DOHH2 (cell line): Measurements from ENCODE around the gene AUTS2.

Experiments used
- H3F3A ChIP-seq: fragments of 200-600 bp; sonication (generic), shearing (Covaris generic); 2 replicates; pipeline ENCODE4 v1.6.0; 2016; ENCODE audit warnings: antibody characterized with exemption, mild to moderate bottlenecking; ENCODE audit not compliant: control insufficient read depth, insufficient read depth
- H3K27ac ChIP-seq: fragments of 200-600 bp; sonication (generic); 2 replicates; pipeline ENCODE4 v1.5.1; 2014; ENCODE audit warnings: low read depth, mild to moderate bottlenecking, low read length, moderate library complexity
- H3K27me3 ChIP-seq: fragments of 200-600 bp; sonication (generic); 2 replicates; pipeline ENCODE4 v1.6.1; 2014; ENCODE audit warnings: mild to moderate bottlenecking, low read length, mixed read lengths; ENCODE audit not compliant: control insufficient read depth
- H3K36me3 ChIP-seq: fragments of 200-600 bp; sonication (generic); 2 replicates; pipeline ENCODE4 v1.6.1; 2014; ENCODE audit warnings: mild to moderate bottlenecking, low read length, moderate library complexity, mixed read lengths; ENCODE audit not compliant: control insufficient read depth
- H3K4me1 ChIP-seq: fragments of 200-600 bp; sonication (generic); 2 replicates; pipeline ENCODE4 v1.6.1; 2014; ENCODE audit warnings: mild to moderate bottlenecking, low read length, mixed read lengths; ENCODE audit not compliant: control insufficient read depth
- H3K4me2 ChIP-seq: fragments of 200-600 bp; sonication (generic); 2 replicates; pipeline ENCODE4 v1.6.0; 2014; ENCODE audit warnings: mild to moderate bottlenecking, low read length, moderate library complexity
- H3K4me3 ChIP-seq: fragments of 200-600 bp; sonication (generic); 2 replicates; pipeline ENCODE4 v1.5.1; 2014; ENCODE audit warnings: mild to moderate bottlenecking, low read length, mixed read lengths
- H3K79me2 ChIP-seq: fragments of 200-600 bp; sonication (generic); 2 replicates; pipeline ENCODE4 v1.6.1; 2014; ENCODE audit warnings: mild to moderate bottlenecking, low read length, mixed read lengths; ENCODE audit not compliant: control insufficient read depth
- H3K9me2 ChIP-seq: fragments of 200-600 bp; sonication (generic); replicated peaks from 2 replicates; pipeline ENCODE4 v1.6.1; 2014; ENCODE audit warnings: mild to moderate bottlenecking, low read length, mixed read lengths; ENCODE audit not compliant: control insufficient read depth
- H3K9me3 ChIP-seq: fragments of 200-600 bp; sonication (generic); 2 replicates; pipeline ENCODE4 v1.6.1; 2014; ENCODE audit warnings: antibody characterized with exemption, low read length, mixed read lengths; ENCODE audit not compliant: control insufficient read depth, insufficient read depth
- H4K20me1 ChIP-seq: fragments of 200-600 bp; sonication (generic); 2 replicates; pipeline ENCODE4 v1.6.0; 2014; ENCODE audit warnings: low read depth, mild to moderate bottlenecking, antibody characterized with exemption, low read length, moderate library complexity; ENCODE audit not compliant: control insufficient read depth, insufficient read depth
- EZH2phosphoT487 ChIP-seq: fragments of 200-600 bp; sonication (generic); IDR thresholded peaks from 2 replicates; pipeline ENCODE4 v1.6.1; 2017; ENCODE audit warnings: borderline replicate concordance, mild to moderate bottlenecking, antibody characterized with exemption, low read length, moderate library complexity, mixed read lengths
- TF ChIP-seq, protein P1 (sequence below): fragments of 200-600 bp; sonication (generic); IDR thresholded peaks from one replicate; pipeline ENCODE4 v1.5.1; 2014; ENCODE audit warnings: antibody characterized with exemption, mild to moderate bottlenecking, low read depth, low read length; ENCODE audit not compliant: poor library complexity, severe bottlenecking

Gene AUTS2

DNA sequence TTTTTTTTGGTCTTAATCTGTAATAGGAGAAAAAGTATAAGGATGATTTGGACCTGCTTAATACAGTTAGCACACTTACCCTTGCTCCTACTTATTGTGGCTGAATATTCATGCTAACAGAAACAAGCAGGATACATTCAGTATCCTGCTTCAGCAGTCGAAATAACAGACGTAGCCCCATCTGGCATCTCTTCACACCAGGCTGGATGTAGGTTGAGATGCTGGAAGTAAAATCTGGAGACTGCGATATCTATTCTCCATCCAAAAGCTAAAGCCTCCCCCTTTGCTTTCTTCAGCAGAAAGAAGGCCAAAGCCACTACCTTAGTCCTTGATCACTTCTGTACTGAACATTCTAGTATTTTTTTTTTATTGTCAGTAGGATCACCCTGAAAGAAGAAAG is 537.4 kb downstream of the AUTS2 start:
- Histone ChIP-seq H3F3A (no peaks in the 10 kb centered on the region), H3K9me2 (no peaks in the 10 kb centered on the region), H3K27ac (no peak overlapping the region), H4K20me1 (no peaks in the 10 kb centered on the region), H3K79me2 (no peaks in the 10 kb centered on the region), H3K4me3 (no peak overlapping the region), H3K4me2 (no peak overlapping the region), H3K4me1 (no peaks in the 10 kb centered on the region), H3K27me3 (no peaks in the 10 kb centered on the region), H3K9me3 (no peaks in the 10 kb centered on the region), H3K36me3 (no peaks in the 10 kb centered on the region)
- TF ChIP-seq, protein P1, sequence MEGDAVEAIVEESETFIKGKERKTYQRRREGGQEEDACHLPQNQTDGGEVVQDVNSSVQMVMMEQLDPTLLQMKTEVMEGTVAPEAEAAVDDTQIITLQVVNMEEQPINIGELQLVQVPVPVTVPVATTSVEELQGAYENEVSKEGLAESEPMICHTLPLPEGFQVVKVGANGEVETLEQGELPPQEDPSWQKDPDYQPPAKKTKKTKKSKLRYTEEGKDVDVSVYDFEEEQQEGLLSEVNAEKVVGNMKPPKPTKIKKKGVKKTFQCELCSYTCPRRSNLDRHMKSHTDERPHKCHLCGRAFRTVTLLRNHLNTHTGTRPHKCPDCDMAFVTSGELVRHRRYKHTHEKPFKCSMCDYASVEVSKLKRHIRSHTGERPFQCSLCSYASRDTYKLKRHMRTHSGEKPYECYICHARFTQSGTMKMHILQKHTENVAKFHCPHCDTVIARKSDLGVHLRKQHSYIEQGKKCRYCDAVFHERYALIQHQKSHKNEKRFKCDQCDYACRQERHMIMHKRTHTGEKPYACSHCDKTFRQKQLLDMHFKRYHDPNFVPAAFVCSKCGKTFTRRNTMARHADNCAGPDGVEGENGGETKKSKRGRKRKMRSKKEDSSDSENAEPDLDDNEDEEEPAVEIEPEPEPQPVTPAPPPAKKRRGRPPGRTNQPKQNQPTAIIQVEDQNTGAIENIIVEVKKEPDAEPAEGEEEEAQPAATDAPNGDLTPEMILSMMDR: no peak
- TF ChIP-seq EZH2phosphoT487: no peak

DNA sequence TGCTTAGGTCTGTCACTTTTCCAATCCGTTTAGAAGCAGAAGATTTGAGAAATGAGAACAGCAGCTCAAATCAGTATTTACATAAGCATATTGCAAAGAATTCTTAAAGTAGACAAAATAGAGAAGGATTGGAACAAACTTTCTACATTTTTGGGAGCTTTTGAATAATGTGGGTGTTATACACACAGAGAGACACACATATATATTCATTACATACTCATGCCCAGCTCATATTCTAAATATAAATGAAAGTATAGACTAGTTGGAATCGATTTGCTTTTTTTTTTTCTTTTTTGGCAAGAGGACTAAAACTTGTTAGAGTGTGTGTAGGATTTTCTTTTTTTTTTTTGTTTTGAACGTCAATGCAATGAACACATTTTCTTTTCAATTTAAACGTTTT is 538.9 kb downstream of the AUTS2 start:
- no peaks in the 10 kb centered on the region for H3K9me2 ChIP-seq
- no peak overlapping the region for H3K4me3 ChIP-seq
- H3K4me1 ChIP-seq: no peaks in the 10 kb centered on the region
- H3K27me3 ChIP-seq: no peaks in the 10 kb centered on the region
- TF ChIP-seq, protein P1: no peak
- TF ChIP-seq EZH2phosphoT487: no peak
- H3K79me2 ChIP-seq: no peaks in the 10 kb centered on the region
- no peaks in the 10 kb centered on the region for H3K9me3 ChIP-seq
- no peak overlapping the region for H3K27ac ChIP-seq
- H3F3A ChIP-seq: no peaks in the 10 kb centered on the region
- H4K20me1 ChIP-seq: no peaks in the 10 kb centered on the region
- no peaks in the 10 kb centered on the region for H3K36me3 ChIP-seq
- H3K4me2 ChIP-seq: no peak overlapping the region

DNA sequence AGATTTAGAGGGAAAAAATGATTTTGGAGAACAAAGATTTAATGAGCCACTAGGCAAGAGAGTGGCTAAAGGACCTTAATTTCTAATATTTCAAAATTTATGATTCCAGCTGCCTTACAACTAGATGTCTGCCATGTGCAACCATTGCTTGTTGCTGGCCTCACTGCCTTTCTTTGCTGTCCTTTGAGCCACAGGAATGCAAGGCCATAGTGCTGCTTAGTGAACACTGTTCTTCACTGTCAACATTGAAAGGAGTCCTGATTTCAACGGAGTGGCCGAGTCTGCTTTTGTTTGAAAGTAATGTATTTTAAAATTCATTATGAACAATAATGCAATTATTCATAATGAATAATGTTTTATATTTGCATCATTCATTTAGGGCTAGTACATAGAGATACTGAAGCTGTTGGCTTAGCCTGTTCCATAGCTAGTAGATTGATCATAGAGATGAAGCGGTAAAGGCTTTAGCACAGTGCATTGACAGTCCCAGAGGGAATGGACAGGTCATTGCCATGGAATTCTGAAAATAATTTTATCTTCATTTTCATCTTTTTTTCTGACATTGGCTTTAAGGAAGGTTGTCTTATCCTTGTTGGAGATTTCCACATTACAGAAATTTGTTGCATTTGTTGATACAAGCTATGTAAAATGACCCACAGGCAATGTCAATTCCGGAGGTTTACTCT is 544.1 kb downstream of the AUTS2 start:
- H3K4me2 ChIP-seq: no peak overlapping the region
- H3K36me3 ChIP-seq: no peaks in the 10 kb centered on the region
- H3K79me2 ChIP-seq: no peaks in the 10 kb centered on the region
- no peaks in the 10 kb centered on the region for H3K9me3 ChIP-seq
- H4K20me1 ChIP-seq: no peaks in the 10 kb centered on the region
- H3K27me3 ChIP-seq: no peaks in the 10 kb centered on the region
- H3K4me1 ChIP-seq: no peaks in the 10 kb centered on the region
- no peaks in the 10 kb centered on the region for H3F3A ChIP-seq
- H3K9me2 ChIP-seq: no peaks in the 10 kb centered on the region
- TF ChIP-seq, protein P1: no peak
- TF ChIP-seq EZH2phosphoT487: no peak
- H3K27ac ChIP-seq: no peak overlapping the region
- H3K4me3 ChIP-seq: no peak overlapping the region
